HG02943 (cell line): ENCODE data around the gene UBN1.

Experiments
- ATAC-seq: cut with Tn5 transposase; IDR thresholded peaks from one replicate; pipeline ENCODE4 v1.9.1; 2021; ENCODE audit warnings: mild to moderate bottlenecking, low read depth, moderate library complexity; ENCODE audit not compliant: unreplicated experiment

UBN1 gene

GRCh38 chr16:4814046-4814445 is 33.2 kb upstream of the UBN1 start:
- ATAC-seq = no peak

GRCh38 chr16:4814542-4815173 is 32.6 kb upstream of the UBN1 start:
- ATAC-seq = no peak

GRCh38 chr16:4820652-4821051 is 26.6 kb upstream of the UBN1 start:
- ATAC-seq = no peak

- no peak for ATAC-seq
These were observed 22.1 kb upstream of the UBN1 start for GRCh38 chr16:4825196-4825595.

GRCh38 chr16:4826526-4826925 is 20.8 kb upstream of the UBN1 start:
- ATAC-seq = no peak

GRCh38 chr16:4826980-4827379 is 20.3 kb upstream of the UBN1 start:
- ATAC-seq = no peak

- ATAC-seq = no peak
These were observed 18.5 kb upstream of the UBN1 start for GRCh38 chr16:4828567-4829321.

- no peak for ATAC-seq
These were observed 16.9 kb upstream of the UBN1 start for GRCh38 chr16:4830408-4830807.

GRCh38 chr16:4831616-4832015 is 15.7 kb upstream of the UBN1 start:
- no peak for ATAC-seq

GRCh38 chr16:4832698-4833343 is 14.5 kb upstream of the UBN1 start:
- ATAC-seq = no peak

GRCh38 chr16:4833584-4833983 is 13.7 kb upstream of the UBN1 start:
- ATAC-seq = no peak

- ATAC-seq = no peak
These were observed 10.6 kb upstream of the UBN1 start for GRCh38 chr16:4836727-4837126.

GRCh38 chr16:4837733-4838501 is 9.4 kb upstream of the UBN1 start:
- ATAC-seq = no peak

- no peak for ATAC-seq
These were observed 7.3 kb upstream of the UBN1 start for GRCh38 chr16:4839942-4840341.

- ATAC-seq = no peak
These were observed 6.3 kb upstream of the UBN1 start for GRCh38 chr16:4840984-4841383.

GRCh38 chr16:4846503-4846900 is 779 bp upstream of the UBN1 start:
- peak; percentile 31 for ATAC-seq

GRCh38 chr16:4847774-4848587 is 700 bp downstream of the UBN1 start:
- peak; percentile 22 for ATAC-seq

GRCh38 chr16:4850211-4850610 is 2.9 kb downstream of the UBN1 start:
- ATAC-seq = no peak

- no peak for ATAC-seq
These were observed 5.1 kb downstream of the UBN1 start for GRCh38 chr16:4852221-4852872.

- no peak for ATAC-seq
These were observed 8.1 kb downstream of the UBN1 start for GRCh38 chr16:4855371-4855770.
